Endothelial cell of umbilical vein (primary cell): ENCODE results near the gene C4orf50. TPM values are rescaled to one million over a fixed set of nuclear protein-coding genes. Genes with fewer than 3 reads are reported as not detected.

ENCODE experiments used
- BruUV-seq: library from RNA; stranded (reverse); fragments of 400-500 nt; replicated peaks from 2 replicates; lab custom pipeline; 2021; lab: Mats Ljungman, UMichigan
- CTCF ChIA-PET: fragments of 300-600, 350-600 bp; sonication (Branson Sonifier 250); formaldehyde crosslinking; loops from one replicate; lab custom pipeline; 2021; ENCODE audit warnings: antibody characterized with exemption, inconsistent platforms; lab: Charles Lee
- POLR2A ChIA-PET: fragments of 300-600, 350-600 bp; sonication (Branson Sonifier 250); formaldehyde crosslinking; loops from one replicate; lab custom pipeline; 2021; ENCODE audit warnings: antibody characterized with exemption, inconsistent platforms; lab: Charles Lee
- DNase-seq: peaks from one replicate; pipeline ENCODE4 v3.0.0-alpha.2; 2011; ENCODE audit warnings: low read depth, low spot score
- FAIRE-seq: peaks from 2 replicates; lab custom pipeline; 2011; peaks lifted over from hg19 to GRCh38; lab: Jason Lieb, UNC
- H2AFZ ChIP-seq: 2 replicates; pipeline ENCODE4 v1.6.0; 2012; ENCODE audit warnings: low read depth, low read length, control low read depth, inconsistent platforms
- H3K27ac ChIP-seq: 2 replicates; pipeline ENCODE4 v1.5.1; 2011; ENCODE audit warnings: low read depth, mild to moderate bottlenecking, control low read depth, low read length, moderate library complexity; ENCODE audit not compliant: insufficient read depth
- H3K27me3 ChIP-seq, 2 experiments: 2 replicates each; pipeline versions ENCODE4 v1.6.0 to v1.6.1; 2011; ENCODE audit warnings: low read length in 2 of 2, mixed read lengths in 1 of 2; ENCODE audit not compliant: control insufficient read depth in 2 of 2, insufficient read depth in 2 of 2
- H3K36me3 ChIP-seq, 2 experiments: 2 replicates in 1 of 2; 3 replicates in 1 of 2; pipeline ENCODE4 v1.5.1; 2011; ENCODE audit warnings: low read length in 2 of 2, mild to moderate bottlenecking in 1 of 2, moderate library complexity in 1 of 2; ENCODE audit not compliant: control insufficient read depth in 2 of 2, insufficient read depth in 2 of 2; ENCODE audit errors: extremely low read depth in 1 of 2
- H3K4me1 ChIP-seq: 3 replicates; pipeline ENCODE4 v1.5.1; 2011; ENCODE audit warnings: mild to moderate bottlenecking, low read length; ENCODE audit not compliant: control insufficient read depth, insufficient read depth; ENCODE audit errors: extremely low read depth
- H3K4me2 ChIP-seq: 2 replicates; pipeline ENCODE4 v1.6.1; 2011; ENCODE audit warnings: low read length, control low read depth, mixed read lengths; ENCODE audit not compliant: insufficient read depth
- H3K4me3 ChIP-seq, 3 experiments: fragments of 200-600 bp in 1 of 3; sonication (generic), shearing (Covaris generic) in 1 of 3; replicated peaks in 1 of 3; 2 replicates each; pipeline ENCODE4 v1.5.1; 2011 to 2016; ENCODE audit warnings: control low read depth in 3 of 3, low read length in 3 of 3, mild to moderate bottlenecking in 2 of 3, inconsistent platforms in 1 of 3, low read depth in 1 of 3, moderate library complexity in 1 of 3; ENCODE audit not compliant: insufficient read depth in 1 of 3
- H3K79me2 ChIP-seq: 2 replicates; pipeline ENCODE4 v1.6.0; 2012; ENCODE audit warnings: low read length, inconsistent platforms; ENCODE audit not compliant: control insufficient read depth, insufficient read depth
- H3K9ac ChIP-seq: replicated peaks from 2 replicates; pipeline ENCODE3; 2011; ENCODE audit warnings: low read length, control low read depth; ENCODE audit not compliant: insufficient read depth; ENCODE audit errors: extremely low read depth
- H3K9me1 ChIP-seq: replicated peaks from 3 replicates; pipeline ENCODE4 v1.6.0; 2011; ENCODE audit warnings: mild to moderate bottlenecking, low read length; ENCODE audit not compliant: control insufficient read depth, insufficient read depth; ENCODE audit errors: extremely low read depth
- H3K9me3 ChIP-seq: replicated peaks from 2 replicates; pipeline ENCODE4 v1.5.1; 2012; ENCODE audit warnings: low read length, inconsistent platforms; ENCODE audit not compliant: control insufficient read depth, insufficient read depth
- H4K20me1 ChIP-seq: replicated peaks from 2 replicates; pipeline ENCODE3; 2011; ENCODE audit warnings: mild to moderate bottlenecking, low read length; ENCODE audit not compliant: control insufficient read depth, insufficient read depth; ENCODE audit errors: extremely low read depth
- EZH2 ChIP-seq: IDR thresholded peaks from 2 replicates; pipeline ENCODE4 v1.6.1; 2012; ENCODE audit warnings: borderline replicate concordance, low read depth, mild to moderate bottlenecking, moderate library complexity, low read length, inconsistent platforms; ENCODE audit not compliant: severe bottlenecking
- FOS ChIP-seq: IDR thresholded peaks from 2 replicates; pipeline ENCODE4 v1.6.1; 2011; ENCODE audit warnings: mild to moderate bottlenecking, low read length, moderate library complexity, borderline replicate concordance; ENCODE audit not compliant: insufficient read depth
- GATA2 ChIP-seq: IDR thresholded peaks from 2 replicates; pipeline ENCODE4 v1.7.0; 2011; ENCODE audit warnings: low read depth, mild to moderate bottlenecking, moderate library complexity, mixed read lengths, low read length; ENCODE audit not compliant: insufficient read length, insufficient read depth
- JUN ChIP-seq: IDR thresholded peaks from 2 replicates; pipeline ENCODE4 v1.6.1; 2011; ENCODE audit warnings: borderline replicate concordance, low read depth; ENCODE audit not compliant: insufficient read length, insufficient read depth
- MYC ChIP-seq: IDR thresholded peaks from one replicate; pipeline ENCODE4 v1.6.1; 2011; ENCODE audit warnings: mild to moderate bottlenecking, low read depth, low read length
- POLR2A ChIP-seq: IDR thresholded peaks from 2 replicates; pipeline ENCODE4 v1.6.1; 2012; ENCODE audit warnings: low read depth, mild to moderate bottlenecking, control low read depth, low read length
- POLR2AphosphoS5 ChIP-seq: IDR thresholded peaks from 2 replicates; pipeline ENCODE4 v1.6.1; 2012; ENCODE audit warnings: low read depth, mild to moderate bottlenecking, control low read depth, low read length, moderate library complexity; ENCODE audit not compliant: insufficient read depth
- dilution Hi-C: fragments of 300-500 bp; cut with MboI; formaldehyde crosslinking; loops from one replicate; pipeline ENCODE4 v1.15.0; 2019; ENCODE audit warnings: low sequenced_read_pairs; ENCODE audit not compliant: extremely low pct_ligation_motif_present
- intact Hi-C: fragments of 100-400 bp; cut with micrococcal nuclease; formaldehyde crosslinking; loops from one replicate; pipeline ENCODE4 v1.10.0; 2022
- polyA plus RNA-seq, 4 experiments: library from polyadenylated mRNA; depleted of rRNA in 3 of 4; stranded (reverse) in 3 of 4; unstranded in 1 of 4; fragments of >200 nt; gene quantifications; 2 replicates each; pipeline versions ENCODE4 v1.2.1 to v1.2.3, GENCODE V29; 2011 to 2012; ENCODE audit warnings: missing spikeins in 1 of 4
- total RNA-seq: library from RNA; stranded (reverse); gene quantifications from 2 replicates; pipeline ENCODE4 v1.2.3, GENCODE V29; 2021
- TF ChIP-seq, protein P1 (sequence below), 2 donors: IDR thresholded peaks; 1 replicate in 1 of 2; 2 replicates in 1 of 2; pipeline ENCODE4 v1.5.1; 2011; ENCODE audit warnings: low read length in 2 of 2, mild to moderate bottlenecking in 2 of 2, moderate library complexity in 2 of 2, control low read depth in 1 of 2, inconsistent platforms in 1 of 2, low read depth in 1 of 2; ENCODE audit not compliant: insufficient read depth in 1 of 2; ENCODE audit errors: extremely low read depth in 1 of 2
- TF ChIP-seq, protein P2 (sequence below): IDR thresholded peaks from 2 replicates; pipeline ENCODE4 v1.6.1; 2011; ENCODE audit not compliant: insufficient read depth, insufficient read length

C4orf50 gene
- total and polyA plus RNA-seq, 2 donors (not counting 3 experiments of a cell fraction or from before 2014, with no cell fraction given) = not detected

DNA sequence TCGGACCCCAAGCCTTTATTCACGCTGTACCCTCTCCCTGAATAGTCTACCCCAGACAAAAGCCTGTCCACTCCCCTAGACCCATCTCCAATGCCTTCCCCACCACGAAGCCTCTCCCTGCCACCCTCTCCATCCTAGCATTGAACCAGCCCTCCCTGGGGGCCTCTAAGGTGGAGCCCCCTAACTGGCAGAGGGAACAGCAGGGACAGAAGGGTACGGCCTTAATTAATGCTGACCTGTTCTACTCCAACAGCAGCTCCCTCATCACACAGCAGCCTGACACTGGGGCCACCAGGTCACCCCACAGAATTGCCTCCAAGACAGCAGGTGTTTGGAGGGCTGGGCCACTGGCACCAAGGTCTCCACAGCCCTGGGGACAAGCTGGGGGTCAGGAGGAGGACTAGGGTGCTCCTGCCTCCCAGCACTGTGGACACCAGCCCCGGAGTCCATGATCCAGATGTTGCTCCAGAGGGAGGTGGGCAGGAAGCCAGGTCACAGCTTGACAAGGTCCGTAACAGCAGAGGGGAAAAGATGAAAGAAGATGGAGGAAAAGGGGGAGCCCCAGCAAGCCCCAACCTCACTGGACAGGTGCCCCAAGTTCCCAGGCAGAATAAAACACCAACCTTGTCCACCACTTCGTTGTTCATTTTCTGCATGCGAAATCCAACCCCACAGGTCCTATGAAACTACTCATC, 129.1 kb downstream of the C4orf50 start:
- POLR2A ChIA-PET = no interaction called here
- no peaks in the 10 kb centered on the region for H3K4me1 ChIP-seq
- peaks cover 52 to 64% of the 10 kb centered on the region in 2 experiments for H3K27me3 ChIP-seq
- H3K4me3 ChIP-seq = no peak overlapping the region
- H4K20me1 ChIP-seq = no peaks in the 10 kb centered on the region
- TF ChIP-seq POLR2A (no peak), EZH2 (no peak), JUN (no peak), POLR2AphosphoS5 (no peak), FOS (no peak), GATA2 (no peak), MYC (no peak)
- TF ChIP-seq, protein P1, sequence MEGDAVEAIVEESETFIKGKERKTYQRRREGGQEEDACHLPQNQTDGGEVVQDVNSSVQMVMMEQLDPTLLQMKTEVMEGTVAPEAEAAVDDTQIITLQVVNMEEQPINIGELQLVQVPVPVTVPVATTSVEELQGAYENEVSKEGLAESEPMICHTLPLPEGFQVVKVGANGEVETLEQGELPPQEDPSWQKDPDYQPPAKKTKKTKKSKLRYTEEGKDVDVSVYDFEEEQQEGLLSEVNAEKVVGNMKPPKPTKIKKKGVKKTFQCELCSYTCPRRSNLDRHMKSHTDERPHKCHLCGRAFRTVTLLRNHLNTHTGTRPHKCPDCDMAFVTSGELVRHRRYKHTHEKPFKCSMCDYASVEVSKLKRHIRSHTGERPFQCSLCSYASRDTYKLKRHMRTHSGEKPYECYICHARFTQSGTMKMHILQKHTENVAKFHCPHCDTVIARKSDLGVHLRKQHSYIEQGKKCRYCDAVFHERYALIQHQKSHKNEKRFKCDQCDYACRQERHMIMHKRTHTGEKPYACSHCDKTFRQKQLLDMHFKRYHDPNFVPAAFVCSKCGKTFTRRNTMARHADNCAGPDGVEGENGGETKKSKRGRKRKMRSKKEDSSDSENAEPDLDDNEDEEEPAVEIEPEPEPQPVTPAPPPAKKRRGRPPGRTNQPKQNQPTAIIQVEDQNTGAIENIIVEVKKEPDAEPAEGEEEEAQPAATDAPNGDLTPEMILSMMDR (IDR thresholded peaks at IDR 0.05; ENCODE audit: extremely low read depth in 1 of 2, insufficient read depth in 1 of 2, low read depth in 1 of 2, low read length in 2 of 2) = no peak
- TF ChIP-seq, protein P2, sequence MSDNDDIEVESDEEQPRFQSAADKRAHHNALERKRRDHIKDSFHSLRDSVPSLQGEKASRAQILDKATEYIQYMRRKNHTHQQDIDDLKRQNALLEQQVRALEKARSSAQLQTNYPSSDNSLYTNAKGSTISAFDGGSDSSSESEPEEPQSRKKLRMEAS = no peak
- H3K36me3 ChIP-seq = no peaks in the 10 kb centered on the region
- no TSS peak for BruUV-seq
- intact Hi-C loops (no loop called here), dilution Hi-C loops (no loop called here)
- FAIRE-seq = no peak
- no peak for DNase-seq
- H3K27ac ChIP-seq = no peak overlapping the region
- H3K9me3 ChIP-seq = no peaks in the 10 kb centered on the region
- CTCF ChIA-PET = no interaction called here
- no peaks in the 10 kb centered on the region for H3K9me1 ChIP-seq
- no peak overlapping the region for H3K4me2 ChIP-seq
- H2AFZ ChIP-seq = no peak overlapping the region
- no peak overlapping the region for H3K9ac ChIP-seq
- no peaks in the 10 kb centered on the region for H3K79me2 ChIP-seq
